GM21360 (cell line): ENCODE measurements around the gene ROBO4.

ENCODE experiments used
- ATAC-seq: cut with Tn5 transposase; IDR thresholded peaks from one replicate; pipeline ENCODE4 v1.9.1; 2021; ENCODE audit warnings: mild to moderate bottlenecking, moderate library complexity; ENCODE audit not compliant: unreplicated experiment

Gene ROBO4

GRCh38 chr11:124919898-124920297 lies 22.2 kb upstream of the ROBO4 start:
- no peak for ATAC-seq

- no peak for ATAC-seq
These were observed 21.3 kb upstream of the ROBO4 start, which contains the start of gene HEPN1 for GRCh38 chr11:124918950-124919349. TSS of gene HEPN1 (plus strand) at chr11:124919250.

GRCh38 chr11:124917115-124917637 lies 19.5 kb upstream of the ROBO4 start:
- no peak for ATAC-seq

- no peak for ATAC-seq
These were observed 18.7 kb upstream of the ROBO4 start for GRCh38 chr11:124916370-124916710.

GRCh38 chr11:124915541-124916369 lies 18.1 kb upstream of the ROBO4 start:
- no peak for ATAC-seq

- no peak for ATAC-seq
These were observed 5.0 kb upstream of the ROBO4 start for GRCh38 chr11:124902616-124903015.

GRCh38 chr11:124900464-124900863 lies 2.8 kb upstream of the ROBO4 start:
- no peak for ATAC-seq

- ATAC-seq: no peak
These were observed 1.9 kb upstream of the ROBO4 start for GRCh38 chr11:124899383-124900145.

- ATAC-seq: no peak
These were observed 1.0 kb upstream of the ROBO4 start for GRCh38 chr11:124898711-124899110.

- no peak for ATAC-seq
These were observed 607 bp upstream of the ROBO4 start for GRCh38 chr11:124898263-124898680.

- no peak for ATAC-seq
These were observed 759 bp downstream of the ROBO4 start for GRCh38 chr11:124896821-124897391.

GRCh38 chr11:124896071-124896750 lies 1.5 kb downstream of the ROBO4 start:
- no peak for ATAC-seq

GRCh38 chr11:124895471-124895971 lies 2.1 kb downstream of the ROBO4 start:
- ATAC-seq: no peak

- ATAC-seq: no peak
These were observed 2.8 kb downstream of the ROBO4 start for GRCh38 chr11:124894606-124895430.

GRCh38 chr11:124893781-124894401 lies 3.8 kb downstream of the ROBO4 start:
- no peak for ATAC-seq

GRCh38 chr11:124892750-124893454 lies 4.8 kb downstream of the ROBO4 start:
- ATAC-seq: no peak

- ATAC-seq: no peak
These were observed 5.5 kb downstream of the ROBO4 start for GRCh38 chr11:124892146-124892545.

- no peak for ATAC-seq
These were observed 6.2 kb downstream of the ROBO4 start for GRCh38 chr11:124891373-124891861.
